ES-I3 (cell line): ENCODE data around the gene RREB1.

Experiments
- H3K36me3 ChIP-seq: 2 replicates; pipeline ENCODE4 v1.6.1; 2013; ENCODE audit warnings: mild to moderate bottlenecking, low read length, control low read depth, moderate library complexity; ENCODE audit not compliant: insufficient read depth
- H3K4me1 ChIP-seq: 2 replicates; pipeline ENCODE4 v1.6.1; 2013; ENCODE audit warnings: mild to moderate bottlenecking, control low read depth, low read length; ENCODE audit not compliant: insufficient read depth
- H3K9ac ChIP-seq: 2 replicates; pipeline ENCODE4 v1.6.1; 2013; ENCODE audit warnings: low read depth, mild to moderate bottlenecking, low read length, moderate library complexity
- H3K9me3 ChIP-seq: 2 replicates; pipeline ENCODE4 v1.6.1; 2013; ENCODE audit warnings: mild to moderate bottlenecking, low read length, moderate library complexity; ENCODE audit not compliant: control insufficient read depth, insufficient read depth

The RREB1 gene

DNA sequence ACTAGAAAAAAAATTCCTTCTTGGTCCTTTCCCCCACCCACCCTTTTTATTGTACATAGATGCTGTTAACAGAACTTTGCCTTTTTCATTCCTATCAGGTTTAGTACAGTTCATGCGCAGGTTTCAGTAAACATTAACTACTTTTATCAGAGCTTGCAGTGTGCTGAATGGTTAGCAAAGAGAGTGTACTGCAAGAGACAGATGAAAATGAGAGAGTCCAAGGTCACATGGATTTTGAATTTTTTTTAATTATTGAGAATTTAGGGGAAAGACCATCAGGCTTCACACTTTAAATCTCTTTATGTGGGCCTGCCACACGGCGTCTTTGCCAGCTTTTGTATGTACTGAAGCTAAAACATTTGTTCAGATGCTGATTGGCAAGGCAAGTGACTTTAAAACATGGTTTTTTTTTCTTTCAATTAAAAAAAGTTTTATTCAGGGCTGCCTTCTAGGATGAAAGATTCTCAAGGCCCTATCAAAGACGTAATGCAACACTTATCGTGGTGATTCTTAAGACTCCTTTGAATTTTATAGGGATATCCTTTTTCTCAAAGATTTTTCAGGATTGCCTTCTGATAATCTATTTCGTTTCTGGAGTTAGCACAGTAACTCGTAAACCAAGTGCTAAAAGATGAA is 32.2 kb downstream of the RREB1 start:
- Histone ChIP-seq H3K9me3 (no peaks in the 10 kb centered on the region), H3K9ac (peak overlapping the region; percentile 64; the same call in 1 of the 2 replicates), H3K36me3 (no peaks in the 10 kb centered on the region), H3K4me1 (peaks cover 31% of the 10 kb centered on the region)

DNA sequence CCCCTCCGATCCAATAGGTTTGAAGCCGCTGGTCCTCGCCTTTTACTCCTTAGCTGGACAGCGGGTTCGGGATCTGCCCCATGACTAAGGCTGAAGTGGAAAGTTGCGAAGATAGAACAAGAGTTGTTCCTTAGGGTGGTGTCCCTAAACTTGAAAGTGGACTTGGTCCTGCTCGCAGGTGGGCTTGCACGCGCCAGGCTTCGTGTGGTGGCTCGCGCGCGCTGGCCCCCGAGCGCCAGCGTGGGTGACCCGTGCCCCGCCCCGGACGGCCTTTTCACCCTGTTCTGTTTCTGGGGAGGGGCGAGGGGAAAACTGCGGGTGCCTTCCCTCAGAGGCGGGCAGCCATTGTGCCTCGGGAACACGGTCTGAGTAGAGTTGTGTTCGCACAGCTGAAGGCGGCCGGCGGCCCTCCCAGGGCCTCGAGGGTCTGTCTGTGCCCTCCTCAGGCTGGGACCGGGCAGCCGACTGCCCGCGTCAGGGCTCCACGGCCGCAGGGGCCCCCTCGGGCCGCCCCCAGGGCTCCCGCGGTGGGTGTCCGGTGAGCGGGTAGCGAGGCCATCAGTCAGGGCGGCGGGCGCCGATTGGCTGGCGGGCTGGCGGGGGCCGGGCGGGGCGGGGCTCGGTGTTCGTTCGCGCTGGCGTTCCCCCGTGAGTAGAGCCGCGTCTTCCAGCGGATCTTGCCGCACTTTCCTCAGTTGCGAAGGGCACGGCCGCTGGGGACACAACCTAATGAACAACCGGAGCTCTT is 33.0 kb downstream of the RREB1 start:
- H3K4me1 ChIP-seq = peaks cover 38% of the 10 kb centered on the region
- H3K9ac ChIP-seq = peak overlapping the region; percentile 67
- H3K9me3 ChIP-seq = no peaks in the 10 kb centered on the region
- H3K36me3 ChIP-seq = no peaks in the 10 kb centered on the region

DNA sequence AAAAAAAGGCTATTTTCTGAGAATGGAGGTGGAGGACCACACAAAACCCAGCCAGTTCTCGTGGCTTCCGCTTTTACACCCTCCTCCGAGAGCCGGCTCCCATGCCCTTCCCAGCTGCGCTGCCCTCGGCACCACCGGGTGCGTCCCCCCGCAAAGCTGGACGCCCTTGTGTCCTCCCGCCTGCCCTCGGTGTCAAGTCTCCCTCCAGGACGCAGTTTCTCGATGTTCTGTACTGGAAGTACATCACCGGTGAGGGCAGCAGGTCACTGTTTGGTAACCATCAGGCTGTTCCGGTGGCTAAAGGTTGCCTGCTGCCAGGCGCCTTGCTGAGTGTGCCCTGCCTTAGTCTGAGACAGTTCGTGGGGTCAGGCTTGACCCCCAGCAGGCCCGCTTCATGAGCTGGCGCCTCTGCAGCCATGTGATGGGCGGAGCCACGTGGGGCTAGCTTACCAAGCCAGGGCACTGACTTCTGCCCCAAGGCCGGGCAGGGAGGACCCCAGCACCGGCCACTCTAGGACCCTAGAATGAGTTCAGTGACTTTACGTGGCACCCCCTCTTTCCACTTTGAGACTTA is 34.6 kb downstream of the RREB1 start:
- Histone ChIP-seq H3K9ac (no peak overlapping the region), H3K4me1 (peaks cover 46% of the 10 kb centered on the region), H3K36me3 (no peaks in the 10 kb centered on the region), H3K9me3 (no peaks in the 10 kb centered on the region)

- Histone ChIP-seq H3K4me1 (peaks cover 46% of the 10 kb centered on the region), H3K36me3 (no peaks in the 10 kb centered on the region), H3K9me3 (no peaks in the 10 kb centered on the region), H3K9ac (no peak overlapping the region)
Observed at GRCh38 chr6:7142918-7143475, 35.2 kb downstream of the RREB1 start.

DNA sequence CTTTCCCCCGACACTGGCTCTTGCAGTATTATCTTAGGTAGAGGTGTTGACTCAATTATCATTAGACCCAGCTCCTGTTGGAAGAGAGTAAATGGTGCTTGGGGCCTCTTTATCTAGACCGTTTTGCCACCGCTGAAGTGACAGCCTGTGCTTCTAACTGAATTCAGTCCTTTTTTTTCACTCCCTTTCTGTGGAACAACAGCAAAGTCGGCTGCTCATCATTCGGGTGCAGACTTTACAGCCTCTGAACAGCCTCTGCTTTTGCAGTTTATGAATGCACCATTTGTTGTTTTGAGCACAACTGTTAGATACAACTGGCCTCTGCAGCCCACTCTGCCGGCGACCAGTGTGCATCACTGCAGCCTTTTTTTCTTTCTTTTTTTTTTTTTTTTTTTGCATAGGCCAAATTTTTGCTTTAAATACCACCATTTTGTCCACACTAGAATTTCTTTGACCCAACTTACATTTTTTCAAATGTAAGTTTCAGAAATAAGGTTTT is 35.8 kb downstream of the RREB1 start:
- peaks cover 49% of the 10 kb centered on the region for H3K4me1 ChIP-seq
- H3K9me3 ChIP-seq = no peaks in the 10 kb centered on the region
- no peaks in the 10 kb centered on the region for H3K36me3 ChIP-seq
- no peak overlapping the region for H3K9ac ChIP-seq

GRCh38 chr6:7144872-7145584 is 37.3 kb downstream of the RREB1 start:
- no peak overlapping the region for H3K9ac ChIP-seq
- H3K36me3 ChIP-seq = no peaks in the 10 kb centered on the region
- peaks cover 45% of the 10 kb centered on the region for H3K4me1 ChIP-seq
- H3K9me3 ChIP-seq = no peaks in the 10 kb centered on the region

GRCh38 chr6:7145585-7145884 is 37.8 kb downstream of the RREB1 start:
- Histone ChIP-seq H3K9ac (no peak overlapping the region), H3K9me3 (no peaks in the 10 kb centered on the region), H3K4me1 (peaks cover 49% of the 10 kb centered on the region), H3K36me3 (no peaks in the 10 kb centered on the region)

GRCh38 chr6:7145885-7146828 is 38.4 kb downstream of the RREB1 start:
- H3K36me3 ChIP-seq = no peaks in the 10 kb centered on the region
- H3K4me1 ChIP-seq = peaks cover 50% of the 10 kb centered on the region
- H3K9me3 ChIP-seq = no peaks in the 10 kb centered on the region
- H3K9ac ChIP-seq = no peak overlapping the region

DNA sequence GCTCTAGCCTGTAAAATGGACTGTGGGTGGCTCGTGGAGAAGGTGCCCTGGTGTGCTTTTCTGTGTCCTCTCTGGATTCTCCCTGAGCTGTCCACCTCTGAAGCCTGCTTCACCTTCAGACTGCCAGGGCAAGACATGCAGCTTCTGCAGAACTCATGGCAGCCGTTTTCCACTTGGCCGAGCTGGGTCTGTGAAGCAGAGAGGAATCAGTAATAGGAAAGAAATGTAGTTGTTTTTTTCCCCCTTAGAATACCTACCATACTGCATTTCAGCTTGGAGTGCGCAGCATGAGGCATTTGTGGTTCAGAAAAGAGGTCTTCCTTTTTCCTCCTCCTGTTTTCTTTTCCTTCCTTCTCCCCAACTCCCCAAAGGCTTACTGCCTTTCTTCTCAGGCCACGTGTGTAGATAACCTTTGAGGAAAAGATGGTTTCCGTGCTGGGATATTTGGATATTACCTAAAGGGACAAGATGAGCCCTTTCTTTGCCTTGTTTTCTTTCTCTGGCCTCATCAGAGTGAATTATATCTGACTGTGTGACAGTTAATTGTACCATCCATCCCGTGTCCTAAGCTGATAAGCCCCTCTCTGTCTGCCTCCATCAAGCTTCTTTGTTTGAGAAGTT is 39.4 kb downstream of the RREB1 start:
- Histone ChIP-seq H3K9ac (no peak overlapping the region), H3K4me1 (peaks cover 56% of the 10 kb centered on the region), H3K9me3 (no peaks in the 10 kb centered on the region), H3K36me3 (no peaks in the 10 kb centered on the region)

DNA sequence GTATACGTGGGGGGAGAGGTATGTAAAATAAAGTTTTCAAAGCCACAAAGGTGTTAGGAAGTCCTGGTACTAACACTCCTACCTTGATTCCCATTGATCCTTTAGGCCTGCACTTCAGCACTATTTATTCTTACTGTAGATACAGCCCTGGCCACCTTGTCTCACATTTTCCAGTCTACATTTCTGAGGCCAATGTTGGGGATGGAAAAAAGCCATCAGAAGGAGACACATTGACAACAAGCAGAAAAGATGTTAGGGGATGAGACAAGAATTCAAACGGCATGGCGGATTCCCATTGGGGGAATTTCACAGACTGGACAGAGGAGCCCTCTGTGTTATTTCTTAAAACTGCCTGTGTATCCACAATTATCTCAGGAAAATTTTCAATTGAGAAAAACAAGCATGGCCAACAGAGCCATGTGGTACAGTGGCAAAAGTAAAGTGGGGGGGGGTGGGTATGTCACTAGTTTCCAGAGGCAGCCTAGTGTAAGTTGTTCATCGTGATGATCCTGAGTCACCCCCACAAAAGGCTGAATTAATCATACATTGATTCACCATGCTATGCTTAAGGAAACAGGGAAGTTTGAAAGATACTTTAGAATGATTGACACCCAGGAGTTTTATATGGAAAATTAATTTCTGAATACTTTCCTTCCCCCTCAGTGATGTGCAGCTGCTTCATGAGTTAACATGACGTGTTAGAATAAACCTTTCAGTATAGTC is 40.5 kb downstream of the RREB1 start:
- H3K36me3 ChIP-seq = no peaks in the 10 kb centered on the region
- H3K4me1 ChIP-seq = peaks cover 58% of the 10 kb centered on the region

GRCh38 chr6:7150381-7151064 is 42.8 kb downstream of the RREB1 start:
- Histone ChIP-seq H3K9me3 (no peaks in the 10 kb centered on the region), H3K4me1 (peaks cover 45% of the 10 kb centered on the region), H3K9ac (no peak overlapping the region), H3K36me3 (no peaks in the 10 kb centered on the region)

More for the DNA sequence above, 40.5 kb downstream of the RREB1 start:
- Histone ChIP-seq H3K9ac (no peak overlapping the region), H3K9me3 (no peaks in the 10 kb centered on the region)

GRCh38 chr6:7151381-7151780 is 43.6 kb downstream of the RREB1 start:
- Histone ChIP-seq H3K36me3 (no peaks in the 10 kb centered on the region), H3K4me1 (peaks cover 47% of the 10 kb centered on the region)

More at GRCh38 chr6:7151381-7151780, 43.6 kb downstream of the RREB1 start:
- Histone ChIP-seq H3K9ac (no peak overlapping the region), H3K9me3 (no peaks in the 10 kb centered on the region)
